ENCODE results near the gene FGGY.
"Not testable (repeated sequence)": the region's sequence is repeated elsewhere in the genome, so short reads cannot be mapped to it uniquely, and the experiment has no call there.

FGGY gene

DNA sequence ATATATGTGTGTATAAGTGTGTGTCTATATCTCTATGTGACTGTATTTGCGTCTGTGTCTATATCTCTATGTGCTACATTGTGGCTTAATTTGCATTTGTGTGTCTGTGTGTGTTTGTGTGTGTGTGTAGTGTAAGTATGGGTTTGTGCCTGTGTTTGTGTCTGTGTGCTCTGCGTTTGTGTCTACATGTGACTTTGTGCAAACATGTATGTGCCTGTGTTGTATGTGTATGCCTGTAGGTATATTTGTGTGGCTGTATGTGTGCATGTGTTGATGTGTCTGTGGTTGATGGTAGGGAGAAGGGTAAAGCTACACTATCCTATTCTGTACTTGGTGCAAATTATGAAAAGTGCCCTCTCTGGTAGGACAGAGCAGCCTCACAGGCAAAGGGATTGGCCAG, 7.3 kb upstream of the FGGY start:
- no peak for DNase-seq

DNA sequence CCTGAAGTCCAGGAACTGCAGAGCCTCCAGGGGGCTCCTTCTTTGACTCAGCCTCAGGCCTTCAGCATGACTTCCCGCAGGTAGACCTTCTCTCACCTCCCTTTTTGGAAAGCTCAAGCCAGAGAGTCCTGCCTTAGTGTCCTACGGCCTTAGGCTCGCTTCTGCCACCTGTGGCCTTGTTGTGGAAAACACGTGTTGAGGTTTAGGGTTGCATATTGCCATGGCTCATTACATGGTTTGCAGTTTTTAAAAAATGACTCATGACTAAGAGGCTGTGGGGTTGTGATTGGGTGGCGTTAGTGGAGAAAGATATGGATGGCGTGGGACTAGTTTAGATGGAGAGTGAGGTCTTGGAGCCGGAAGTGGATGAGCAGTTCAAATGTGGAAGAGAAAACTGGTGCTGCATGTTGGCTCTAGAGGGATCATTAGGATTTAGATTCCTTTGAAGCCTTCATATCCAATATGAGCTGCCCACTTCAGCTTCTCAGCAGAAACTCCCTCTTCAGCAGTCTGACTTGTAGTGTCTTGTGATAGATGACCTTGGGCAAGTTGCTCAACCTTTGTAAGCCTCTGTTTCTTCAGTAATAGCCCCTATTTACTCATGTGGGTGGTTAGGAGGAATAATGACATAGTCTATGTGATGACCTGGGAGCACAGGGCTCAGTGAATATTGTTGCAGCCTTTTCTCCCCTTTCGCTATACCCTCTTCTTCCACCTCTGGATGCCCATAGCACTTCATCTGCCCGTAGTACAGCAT, 6.5 kb upstream of the FGGY start:
- DNase-seq, result no peak

DNA sequence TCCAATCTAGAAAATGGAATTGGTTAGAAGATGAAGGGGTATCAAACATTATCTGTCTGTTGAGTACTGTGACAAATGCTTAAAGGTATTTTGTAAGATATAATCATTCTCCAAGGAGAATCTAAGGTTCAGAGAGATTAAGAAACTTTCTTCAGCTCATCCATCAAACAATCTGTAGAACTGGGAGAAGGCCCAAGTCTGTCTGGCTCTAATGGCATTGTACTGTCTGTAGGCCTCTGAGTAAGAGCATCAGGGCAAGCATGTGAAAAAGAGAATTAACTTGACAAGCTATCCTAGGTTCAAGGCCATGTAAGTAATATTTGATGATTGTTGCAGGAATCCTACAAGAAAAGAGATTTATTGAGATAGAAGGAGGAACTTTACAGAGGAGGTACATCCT, 5.3 kb upstream of the FGGY start:
- DNase-seq, result peak; percentile 69

- DNase-seq, result no peak
These were observed 4.3 kb upstream of the FGGY start for GRCh38 chr1:59292562-59292961.

DNA sequence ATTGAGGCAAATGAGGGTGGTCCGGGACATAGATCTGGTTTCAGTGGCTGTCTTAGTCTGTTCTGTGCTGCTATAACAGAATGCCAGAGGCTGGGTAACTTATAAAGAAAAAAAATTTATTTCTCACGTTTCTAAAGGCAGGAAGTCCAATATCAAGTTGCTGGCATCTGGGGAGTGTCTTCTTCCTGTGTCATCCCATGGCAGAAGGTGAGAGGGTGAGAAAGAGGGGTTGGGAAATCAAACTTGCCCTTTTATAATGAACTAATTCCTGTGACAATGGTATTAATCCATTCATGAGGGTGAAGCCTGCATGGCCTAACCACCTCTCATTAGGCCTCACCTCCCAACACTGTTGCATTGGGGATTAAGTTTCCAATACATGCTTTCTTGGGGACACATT, 3.7 kb upstream of the FGGY start:
- DNase-seq, result no peak

DNA sequence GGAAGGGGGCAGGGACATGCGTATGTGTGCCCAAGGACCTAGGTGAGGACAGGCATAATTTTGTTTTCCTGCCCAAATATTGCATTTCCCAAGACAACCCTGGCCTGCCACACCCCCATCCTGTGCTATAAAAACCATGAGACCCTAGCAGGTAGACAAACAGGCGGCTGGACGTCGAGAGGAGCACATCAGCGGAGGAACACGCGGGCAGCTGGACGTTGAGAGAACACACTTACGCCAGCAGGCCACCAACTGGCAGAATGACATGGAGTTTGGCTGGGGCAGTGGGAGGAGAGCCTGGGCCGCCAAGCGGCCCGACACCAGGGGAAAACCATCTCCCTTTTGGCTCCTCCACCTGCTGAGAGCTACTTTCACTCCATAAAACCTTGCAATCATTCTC, 3.0 kb upstream of the FGGY start:
- no peak for DNase-seq

DNA sequence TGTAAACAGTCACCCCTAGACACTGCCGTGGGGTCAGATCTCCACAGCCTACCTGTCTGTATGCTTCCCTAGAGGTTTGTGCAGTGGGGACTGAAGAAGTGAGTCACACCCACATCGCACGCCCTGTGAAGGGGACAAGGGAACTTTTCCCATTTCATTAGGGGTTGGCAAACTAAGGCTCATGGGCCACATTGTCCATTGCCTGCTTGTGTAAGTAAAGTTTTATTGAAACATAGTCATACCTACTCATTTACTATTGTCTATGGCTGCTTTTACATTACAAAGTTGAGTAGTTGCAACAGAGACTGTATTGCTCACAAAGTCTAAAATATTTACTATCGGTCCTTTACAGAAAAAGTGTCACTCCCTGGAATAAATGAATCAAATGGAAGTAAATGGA, 2.5 kb upstream of the FGGY start:
- no peak for DNase-seq

- DNase-seq, result no peak
These were observed 1.3 kb upstream of the FGGY start for GRCh38 chr1:59295618-59296017.

DNA sequence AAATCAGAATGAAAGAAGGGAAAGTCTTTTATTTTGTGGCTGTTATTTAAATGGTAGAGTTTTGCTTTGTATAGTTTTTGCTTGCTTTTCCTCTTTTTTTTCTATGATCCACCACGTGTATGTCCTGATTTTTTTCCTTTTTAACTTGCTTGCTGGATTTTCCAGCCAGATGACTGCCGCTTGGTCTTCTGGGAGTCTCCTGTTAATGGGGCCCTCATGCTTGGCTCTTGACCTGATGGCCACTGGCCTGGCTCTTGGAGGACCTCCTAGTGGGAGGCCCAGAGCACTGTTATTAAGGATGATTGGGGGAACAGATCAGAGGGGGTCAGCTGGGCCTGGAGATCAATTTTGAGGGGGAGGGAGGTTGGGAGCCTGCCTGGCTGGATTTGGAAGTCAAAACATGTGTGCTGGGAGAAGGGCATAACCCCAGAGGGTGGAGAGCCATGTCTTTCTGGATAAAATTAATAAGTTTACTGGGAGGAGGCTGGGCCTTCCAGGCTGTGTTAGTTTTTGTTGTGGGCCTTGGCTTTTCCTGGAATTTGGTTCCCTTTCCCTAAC, 1.2 kb downstream of the FGGY start:
- no peak for DNase-seq

- peak; percentile 60 for DNase-seq
These were observed 1.9 kb downstream of the FGGY start for GRCh38 chr1:59298710-59299346.

GRCh38 chr1:59299670-59300069, 2.8 kb downstream of the FGGY start:
- not testable (repeated sequence) for DNase-seq

GRCh38 chr1:59302297-59302696, 5.4 kb downstream of the FGGY start:
- no peak for DNase-seq

DNA sequence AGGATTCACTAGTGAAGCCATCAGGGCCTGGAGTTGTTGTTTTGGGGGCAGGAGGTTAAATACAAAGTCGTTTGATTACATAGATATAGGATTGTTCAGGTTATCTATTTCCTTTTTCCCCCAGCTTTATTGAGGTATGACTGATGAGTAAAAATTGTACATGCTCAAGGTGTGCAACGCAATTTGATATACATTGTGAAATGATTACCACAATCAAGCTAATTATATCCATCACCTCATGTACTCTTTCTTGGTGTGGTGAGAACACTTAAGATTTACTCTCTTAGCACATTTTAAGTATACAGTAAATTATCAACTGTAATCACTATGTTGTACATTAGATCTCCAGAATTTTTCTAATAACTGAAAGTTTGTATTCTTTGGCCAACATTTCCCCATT, 6.0 kb downstream of the FGGY start:
- no peak for DNase-seq

- no peak for DNase-seq
These were observed 8.3 kb downstream of the FGGY start for GRCh38 chr1:59305188-59305587.

DNA sequence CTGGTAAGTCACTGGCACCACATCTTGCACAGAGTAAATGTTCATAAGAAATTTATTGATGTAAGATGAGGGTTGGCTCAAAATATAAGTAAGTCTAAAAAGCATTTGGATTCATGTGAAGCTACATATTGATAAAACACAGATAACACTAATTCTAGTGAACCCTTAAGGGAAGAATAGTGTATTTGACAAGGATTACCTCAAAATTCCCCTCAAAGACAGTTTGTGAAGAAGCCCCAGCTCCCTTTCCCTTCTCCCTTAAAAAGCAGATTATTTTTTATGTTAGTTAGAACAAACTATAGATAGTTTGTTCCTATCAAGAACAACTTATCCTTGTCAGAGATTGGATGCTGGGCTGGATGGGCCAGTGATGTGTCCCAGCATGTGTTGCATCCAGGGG, 10.7 kb downstream of the FGGY start:
- DNase-seq, result no peak

GRCh38 chr1:59308839-59309238, 11.9 kb downstream of the FGGY start:
- no peak for DNase-seq

GRCh38 chr1:59309392-59309791, 12.5 kb downstream of the FGGY start:
- DNase-seq, result no peak

- no peak for DNase-seq
These were observed 13.1 kb downstream of the FGGY start for GRCh38 chr1:59309795-59310548.

- no peak for DNase-seq
These were observed 13.8 kb downstream of the FGGY start for GRCh38 chr1:59310549-59311250.

- no peak for DNase-seq
These were observed 18.1 kb downstream of the FGGY start for GRCh38 chr1:59314776-59315528.

DNA sequence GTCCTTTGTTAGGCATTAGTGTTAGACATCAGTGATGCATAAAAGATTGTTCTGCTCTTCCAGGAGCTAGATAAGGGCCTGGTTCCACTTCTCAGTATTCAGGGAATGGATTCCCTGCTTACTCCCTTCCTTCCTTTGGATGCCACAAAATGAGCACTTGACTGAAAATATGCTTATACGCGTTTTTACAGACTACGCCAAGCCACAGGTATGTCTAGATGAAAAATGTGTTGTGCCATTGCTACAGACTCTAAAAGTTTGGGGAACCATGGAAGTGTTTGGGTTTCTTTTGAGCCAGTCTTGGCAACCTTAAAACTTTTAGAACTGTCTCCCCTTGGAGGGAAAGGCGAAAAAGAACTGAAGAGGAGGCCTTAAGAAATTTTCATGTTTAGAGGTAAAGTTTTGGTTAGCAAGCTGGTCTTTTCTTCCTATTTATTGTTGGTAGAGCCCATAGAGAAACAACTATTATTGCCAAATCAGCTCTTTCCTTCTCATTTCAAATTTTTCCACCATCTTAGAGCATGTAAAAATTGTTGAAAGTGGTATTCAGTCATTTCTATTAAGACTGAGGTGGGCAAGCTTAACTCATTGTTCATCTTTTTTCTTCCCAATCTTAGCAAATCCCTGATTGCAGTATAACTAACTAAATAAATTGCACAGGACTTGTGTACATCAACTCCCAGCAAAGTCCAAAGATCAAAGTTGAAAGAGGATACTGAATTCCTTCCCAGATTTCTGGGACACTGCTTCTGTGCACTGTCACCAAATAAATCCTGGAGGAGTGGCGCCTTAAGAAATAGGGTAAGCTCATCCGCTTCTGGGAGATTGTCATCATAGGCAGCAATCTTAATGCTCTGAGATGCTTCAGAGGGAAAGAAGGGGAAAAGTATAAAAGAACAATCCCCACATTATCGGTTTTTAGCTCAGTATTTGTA, 18.9 kb downstream of the FGGY start:
- peak; percentile 64 for DNase-seq
